HepG2 (cell line): ENCODE data around the gene HS2ST1. TPM values are rescaled to one million over a fixed set of nuclear protein-coding genes. Genes with fewer than 3 reads are reported as not detected.
A peak's percentile ranks its signal among the peaks of the same experiment; 100 is the strongest.

Source experiments
- HOXA3 ChIP-seq: sonication (generic); formaldehyde crosslinking; IDR thresholded peaks from 2 replicates; pipeline ENCODE4 v1.5.0; 2020; ENCODE audit warnings: missing genetic modification reagents
- NR2C2 ChIP-seq: sonication (generic); formaldehyde crosslinking; IDR thresholded peaks from 2 replicates; pipeline ENCODE4 v1.4.0; 2020; ENCODE audit warnings: missing genetic modification reagents, mild to moderate bottlenecking, moderate library complexity, borderline replicate concordance
- PHF8 ChIP-seq: sonication (generic); formaldehyde crosslinking; IDR thresholded peaks from 2 replicates; pipeline ENCODE4 v1.5.0; 2020; ENCODE audit warnings: missing genetic modification reagents
- SIN3A ChIP-seq: IDR thresholded peaks from 2 replicates; pipeline ENCODE4 v1.6.1; 2011; ENCODE audit warnings: low read depth, mild to moderate bottlenecking, control low read depth, low read length, borderline replicate concordance
- TARDBP ChIP-seq: sonication (generic); formaldehyde crosslinking; IDR thresholded peaks from 2 replicates; pipeline ENCODE4 v1.8.0; 2022; ENCODE audit warnings: mild to moderate bottlenecking, missing genetic modification reagents
- ZFP41 ChIP-seq: sonication (generic); formaldehyde crosslinking; IDR thresholded peaks from 2 replicates; pipeline ENCODE4 v1.4.0; 2020; ENCODE audit warnings: mild to moderate bottlenecking, missing genetic modification reagents, borderline replicate concordance
- ZFX ChIP-seq: sonication (generic); formaldehyde crosslinking; IDR thresholded peaks from 2 replicates; pipeline ENCODE4 v1.4.0; 2020; ENCODE audit warnings: mild to moderate bottlenecking, low read depth, missing genetic modification reagents, moderate library complexity
- ZNF251 ChIP-seq: sonication (generic); formaldehyde crosslinking; IDR thresholded peaks from 2 replicates; pipeline ENCODE4 v1.9.0; 2021; ENCODE audit warnings: mild to moderate bottlenecking, missing genetic modification reagents
- ZNF274 ChIP-seq: sonication (generic); formaldehyde crosslinking; IDR thresholded peaks from 2 replicates; pipeline ENCODE4 v1.5.1; 2020; ENCODE audit warnings: mild to moderate bottlenecking, missing genetic modification reagents
- ZNF30 ChIP-seq: sonication (generic); formaldehyde crosslinking; IDR thresholded peaks from 2 replicates; pipeline ENCODE4 v1.5.0; 2020; ENCODE audit warnings: mild to moderate bottlenecking, missing genetic modification reagents
- ZNF577 ChIP-seq: sonication (generic); formaldehyde crosslinking; IDR thresholded peaks from 2 replicates; pipeline ENCODE4 v1.4.0; 2020; ENCODE audit warnings: mild to moderate bottlenecking, low read depth, missing genetic modification reagents, borderline replicate concordance
- polyA plus RNA-seq, 8 experiments: library from polyadenylated mRNA; depleted of rRNA in 3 of 8; stranded (reverse) in 7 of 8; unstranded in 1 of 8; fragments of >200 nt; fragmentation: Illumina TruSeq in 4 of 8; extraction: Trizol in 4 of 8; gene quantifications; 2 replicates each; pipeline versions ENCODE4 v1.2.1 to v1.2.3, GENCODE V29; 2011 to 2016; ENCODE audit warnings: low read depth in 4 of 8, missing spikeins in 1 of 8, mixed read lengths in 1 of 8; ENCODE audit not compliant: insufficient read depth in 1 of 8
- total RNA-seq, 5 experiments: library from RNA; depleted of rRNA; stranded (reverse); fragments of >200 nt; fragmentation: Illumina TruSeq; extraction: Trizol; gene quantifications; 2 replicates each; pipeline ENCODE4 v1.2.3, GENCODE V29; 2016; ENCODE audit warnings: low read depth in 1 of 5
- TF ChIP-seq, protein P1 (sequence below): sonication (generic); formaldehyde crosslinking; IDR thresholded peaks from 2 replicates; pipeline ENCODE4 v1.4.0; 2020; ENCODE audit warnings: mild to moderate bottlenecking, missing genetic modification reagents
- TF ChIP-seq, protein P2 (sequence below): sonication (generic); formaldehyde crosslinking; IDR thresholded peaks from 2 replicates; pipeline ENCODE4 v1.4.0; 2020; ENCODE audit warnings: missing genetic modification reagents, borderline replicate concordance
- TF ChIP-seq, protein P3 (sequence below): IDR thresholded peaks from 2 replicates; pipeline ENCODE4 v1.6.1; 2016; ENCODE audit warnings: low read depth, control low read depth
- TF ChIP-seq, protein P4 (sequence below): sonication (generic); IDR thresholded peaks from 2 replicates; pipeline ENCODE4 v1.6.1; 2016; ENCODE audit warnings: low read depth, borderline replicate concordance
- TF ChIP-seq, protein P5 (sequence below): sonication (generic); formaldehyde crosslinking; IDR thresholded peaks from 2 replicates; pipeline ENCODE4 v1.4.0; 2020; ENCODE audit warnings: missing genetic modification reagents

Gene HS2ST1
- total and polyA plus RNA-seq, 2 of the 13 experiments (the other 11 are each of a cell fraction or from before 2014, with no cell fraction given), result 22.1 to 58.7 TPM

DNA sequence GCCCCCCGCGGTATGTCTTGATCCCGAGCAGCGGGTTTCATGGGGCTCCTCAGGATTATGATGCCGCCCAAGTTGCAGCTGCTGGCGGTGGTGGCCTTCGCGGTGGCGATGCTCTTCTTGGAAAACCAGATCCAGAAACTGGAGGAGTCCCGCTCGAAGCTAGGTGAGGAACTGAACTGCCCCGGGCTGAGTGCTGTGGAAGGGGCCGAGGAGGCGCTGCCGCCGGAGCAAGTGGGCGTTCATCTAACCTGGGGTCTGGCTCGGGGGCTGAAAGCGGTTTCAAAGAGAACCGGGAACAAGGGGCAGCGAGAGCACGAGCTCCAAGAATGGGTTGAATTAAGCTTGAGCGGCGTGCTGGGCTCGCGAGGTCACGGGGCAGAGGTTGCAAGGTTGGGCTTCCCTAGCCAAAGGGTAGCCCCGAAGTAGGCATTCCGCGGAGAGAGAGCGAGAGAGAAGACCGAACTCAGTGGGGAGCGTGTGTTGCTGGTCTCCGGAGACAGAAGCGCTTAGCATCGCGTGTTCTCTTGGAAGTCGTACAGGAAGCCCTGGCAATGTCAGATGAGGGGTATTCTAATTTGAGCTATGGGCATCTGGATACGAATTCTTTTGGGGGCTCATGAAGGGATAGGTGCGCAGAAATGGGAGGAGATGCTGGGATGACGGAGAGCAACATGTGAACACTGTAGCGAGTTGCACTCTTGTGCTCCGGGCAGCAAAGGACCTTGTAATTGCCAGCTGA lies 732 bp downstream of the HS2ST1 start (continued):
- TF ChIP-seq, protein P1, sequence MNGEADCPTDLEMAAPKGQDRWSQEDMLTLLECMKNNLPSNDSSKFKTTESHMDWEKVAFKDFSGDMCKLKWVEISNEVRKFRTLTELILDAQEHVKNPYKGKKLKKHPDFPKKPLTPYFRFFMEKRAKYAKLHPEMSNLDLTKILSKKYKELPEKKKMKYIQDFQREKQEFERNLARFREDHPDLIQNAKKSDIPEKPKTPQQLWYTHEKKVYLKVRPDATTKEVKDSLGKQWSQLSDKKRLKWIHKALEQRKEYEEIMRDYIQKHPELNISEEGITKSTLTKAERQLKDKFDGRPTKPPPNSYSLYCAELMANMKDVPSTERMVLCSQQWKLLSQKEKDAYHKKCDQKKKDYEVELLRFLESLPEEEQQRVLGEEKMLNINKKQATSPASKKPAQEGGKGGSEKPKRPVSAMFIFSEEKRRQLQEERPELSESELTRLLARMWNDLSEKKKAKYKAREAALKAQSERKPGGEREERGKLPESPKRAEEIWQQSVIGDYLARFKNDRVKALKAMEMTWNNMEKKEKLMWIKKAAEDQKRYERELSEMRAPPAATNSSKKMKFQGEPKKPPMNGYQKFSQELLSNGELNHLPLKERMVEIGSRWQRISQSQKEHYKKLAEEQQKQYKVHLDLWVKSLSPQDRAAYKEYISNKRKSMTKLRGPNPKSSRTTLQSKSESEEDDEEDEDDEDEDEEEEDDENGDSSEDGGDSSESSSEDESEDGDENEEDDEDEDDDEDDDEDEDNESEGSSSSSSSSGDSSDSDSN (CRISPR knock-in tag), result peak; percentile 74
- TF ChIP-seq, protein P2, sequence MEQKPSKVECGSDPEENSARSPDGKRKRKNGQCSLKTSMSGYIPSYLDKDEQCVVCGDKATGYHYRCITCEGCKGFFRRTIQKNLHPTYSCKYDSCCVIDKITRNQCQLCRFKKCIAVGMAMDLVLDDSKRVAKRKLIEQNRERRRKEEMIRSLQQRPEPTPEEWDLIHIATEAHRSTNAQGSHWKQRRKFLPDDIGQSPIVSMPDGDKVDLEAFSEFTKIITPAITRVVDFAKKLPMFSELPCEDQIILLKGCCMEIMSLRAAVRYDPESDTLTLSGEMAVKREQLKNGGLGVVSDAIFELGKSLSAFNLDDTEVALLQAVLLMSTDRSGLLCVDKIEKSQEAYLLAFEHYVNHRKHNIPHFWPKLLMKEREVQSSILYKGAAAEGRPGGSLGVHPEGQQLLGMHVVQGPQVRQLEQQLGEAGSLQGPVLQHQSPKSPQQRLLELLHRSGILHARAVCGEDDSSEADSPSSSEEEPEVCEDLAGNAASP (CRISPR knock-in tag), result 0 out of 2 replicates have a peak, but pooled peaks have one; percentile 14
- peak; percentile 42; the same call in 1 of the 2 replicates for TF ChIP-seq NR2C2 (CRISPR knock-in tag)
- TF ChIP-seq ZFX (CRISPR knock-in tag), result 0 out of 2 replicates have a peak, but pooled peaks have one; percentile 7
- peak; percentile 44; the same call in 1 of the 2 replicates for TF ChIP-seq SIN3A
- TF ChIP-seq TARDBP, result peak; percentile 57; the same call in 1 of the 2 replicates
- TF ChIP-seq, protein P3, sequence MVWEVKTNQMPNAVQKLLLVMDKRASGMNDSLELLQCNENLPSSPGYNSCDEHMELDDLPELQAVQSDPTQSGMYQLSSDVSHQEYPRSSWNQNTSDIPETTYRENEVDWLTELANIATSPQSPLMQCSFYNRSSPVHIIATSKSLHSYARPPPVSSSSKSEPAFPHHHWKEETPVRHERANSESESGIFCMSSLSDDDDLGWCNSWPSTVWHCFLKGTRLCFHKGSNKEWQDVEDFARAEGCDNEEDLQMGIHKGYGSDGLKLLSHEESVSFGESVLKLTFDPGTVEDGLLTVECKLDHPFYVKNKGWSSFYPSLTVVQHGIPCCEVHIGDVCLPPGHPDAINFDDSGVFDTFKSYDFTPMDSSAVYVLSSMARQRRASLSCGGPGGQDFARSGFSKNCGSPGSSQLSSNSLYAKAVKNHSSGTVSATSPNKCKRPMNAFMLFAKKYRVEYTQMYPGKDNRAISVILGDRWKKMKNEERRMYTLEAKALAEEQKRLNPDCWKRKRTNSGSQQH (CRISPR knock-in tag), result peak; percentile 55; the same call in 1 of the 2 replicates
- TF ChIP-seq ZNF577 (CRISPR knock-in tag), result no peak
- TF ChIP-seq ZNF274 (CRISPR knock-in tag), result no peak
- TF ChIP-seq, protein P4, sequence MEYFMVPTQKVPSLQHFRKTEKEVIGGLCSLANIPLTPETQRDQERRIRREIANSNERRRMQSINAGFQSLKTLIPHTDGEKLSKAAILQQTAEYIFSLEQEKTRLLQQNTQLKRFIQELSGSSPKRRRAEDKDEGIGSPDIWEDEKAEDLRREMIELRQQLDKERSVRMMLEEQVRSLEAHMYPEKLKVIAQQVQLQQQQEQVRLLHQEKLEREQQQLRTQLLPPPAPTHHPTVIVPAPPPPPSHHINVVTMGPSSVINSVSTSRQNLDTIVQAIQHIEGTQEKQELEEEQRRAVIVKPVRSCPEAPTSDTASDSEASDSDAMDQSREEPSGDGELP, result peak; percentile 69; the same call in 1 of the 2 replicates
- TF ChIP-seq ZNF251 (CRISPR knock-in tag), result no peak
- TF ChIP-seq HOXA3 (CRISPR knock-in tag), result 0 out of 2 replicates have a peak, but pooled peaks have one; percentile 10
- 0 out of 2 replicates have a peak, but pooled peaks have one; percentile 62 for TF ChIP-seq ZNF30 (CRISPR knock-in tag)
- TF ChIP-seq PHF8 (CRISPR knock-in tag), result peak; percentile 72
- TF ChIP-seq ZFP41 (CRISPR knock-in tag), result no peak
- TF ChIP-seq, protein P5, sequence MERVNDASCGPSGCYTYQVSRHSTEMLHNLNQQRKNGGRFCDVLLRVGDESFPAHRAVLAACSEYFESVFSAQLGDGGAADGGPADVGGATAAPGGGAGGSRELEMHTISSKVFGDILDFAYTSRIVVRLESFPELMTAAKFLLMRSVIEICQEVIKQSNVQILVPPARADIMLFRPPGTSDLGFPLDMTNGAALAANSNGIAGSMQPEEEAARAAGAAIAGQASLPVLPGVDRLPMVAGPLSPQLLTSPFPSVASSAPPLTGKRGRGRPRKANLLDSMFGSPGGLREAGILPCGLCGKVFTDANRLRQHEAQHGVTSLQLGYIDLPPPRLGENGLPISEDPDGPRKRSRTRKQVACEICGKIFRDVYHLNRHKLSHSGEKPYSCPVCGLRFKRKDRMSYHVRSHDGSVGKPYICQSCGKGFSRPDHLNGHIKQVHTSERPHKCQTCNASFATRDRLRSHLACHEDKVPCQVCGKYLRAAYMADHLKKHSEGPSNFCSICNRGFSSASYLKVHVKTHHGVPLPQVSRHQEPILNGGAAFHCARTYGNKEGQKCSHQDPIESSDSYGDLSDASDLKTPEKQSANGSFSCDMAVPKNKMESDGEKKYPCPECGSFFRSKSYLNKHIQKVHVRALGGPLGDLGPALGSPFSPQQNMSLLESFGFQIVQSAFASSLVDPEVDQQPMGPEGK (CRISPR knock-in tag), result 0 out of 2 replicates have a peak, but pooled peaks have one; percentile 11
